Measurements from ENCODE around the gene SLC6A17. TPM values are rescaled to one million over a fixed set of nuclear protein-coding genes. Genes with fewer than 3 reads are reported as not detected.

SLC6A17 gene
- total and polyA plus RNA-seq, 10 donors = under 0.01 to 0.02 TPM; not detected in 8

DNA sequence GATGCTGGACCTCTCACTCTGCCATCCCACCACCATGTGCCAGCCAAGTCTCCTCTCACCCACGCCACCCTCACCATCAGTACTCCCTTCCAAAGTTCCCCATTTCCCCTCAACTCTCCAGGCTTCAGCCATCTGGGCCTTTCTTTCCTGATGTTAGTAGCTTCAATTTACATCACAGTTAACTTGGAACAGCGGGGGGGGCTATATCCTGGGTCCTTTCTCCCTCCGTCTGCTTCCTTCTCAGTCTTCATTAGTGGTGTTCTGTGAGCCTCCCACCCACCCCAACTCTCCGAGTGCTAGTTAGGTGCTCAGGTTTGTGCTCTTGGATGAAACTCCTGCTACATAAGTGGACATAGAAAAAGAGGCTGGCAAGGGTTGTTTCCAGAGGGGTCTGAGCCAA, 91.8 kb downstream of the SLC6A17 start:
- DNase-seq = peak; percentile 16
- intact Hi-C loops (cut with DNase I; ENCODE audit: low total_unique reads) = no loop called here
- Histone ChIP-seq H3K9me3 (no peaks in the 10 kb centered on the region), H3K4me1 (peaks cover 0 to 43% (median 13%) of the 10 kb centered on the region in 6 donors), H3K4me3 (no peak overlapping the region), H3K27ac (no peak overlapping the region), H3K36me3 (no peaks in the 10 kb centered on the region), H3K27me3 (replicated peaks in 1 of 7) (no peaks in the 10 kb centered on the region)
- no peak for TF ChIP-seq POLR2A (IDR thresholded peaks at IDR 0.05)
- TF ChIP-seq POLR2AphosphoS5 (IDR thresholded peaks at IDR 0.05) = no peak
- TF ChIP-seq, protein P1, sequence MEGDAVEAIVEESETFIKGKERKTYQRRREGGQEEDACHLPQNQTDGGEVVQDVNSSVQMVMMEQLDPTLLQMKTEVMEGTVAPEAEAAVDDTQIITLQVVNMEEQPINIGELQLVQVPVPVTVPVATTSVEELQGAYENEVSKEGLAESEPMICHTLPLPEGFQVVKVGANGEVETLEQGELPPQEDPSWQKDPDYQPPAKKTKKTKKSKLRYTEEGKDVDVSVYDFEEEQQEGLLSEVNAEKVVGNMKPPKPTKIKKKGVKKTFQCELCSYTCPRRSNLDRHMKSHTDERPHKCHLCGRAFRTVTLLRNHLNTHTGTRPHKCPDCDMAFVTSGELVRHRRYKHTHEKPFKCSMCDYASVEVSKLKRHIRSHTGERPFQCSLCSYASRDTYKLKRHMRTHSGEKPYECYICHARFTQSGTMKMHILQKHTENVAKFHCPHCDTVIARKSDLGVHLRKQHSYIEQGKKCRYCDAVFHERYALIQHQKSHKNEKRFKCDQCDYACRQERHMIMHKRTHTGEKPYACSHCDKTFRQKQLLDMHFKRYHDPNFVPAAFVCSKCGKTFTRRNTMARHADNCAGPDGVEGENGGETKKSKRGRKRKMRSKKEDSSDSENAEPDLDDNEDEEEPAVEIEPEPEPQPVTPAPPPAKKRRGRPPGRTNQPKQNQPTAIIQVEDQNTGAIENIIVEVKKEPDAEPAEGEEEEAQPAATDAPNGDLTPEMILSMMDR (IDR thresholded peaks at IDR 0.05 in 8 of 11, conservative IDR thresholded peaks at IDR 0.05 in 3 of 11) = no peak
- 86 to 93% (median 89%) methylated on average over 4 of the region's 4 CpGs for WGBS, 5 donors

DNA sequence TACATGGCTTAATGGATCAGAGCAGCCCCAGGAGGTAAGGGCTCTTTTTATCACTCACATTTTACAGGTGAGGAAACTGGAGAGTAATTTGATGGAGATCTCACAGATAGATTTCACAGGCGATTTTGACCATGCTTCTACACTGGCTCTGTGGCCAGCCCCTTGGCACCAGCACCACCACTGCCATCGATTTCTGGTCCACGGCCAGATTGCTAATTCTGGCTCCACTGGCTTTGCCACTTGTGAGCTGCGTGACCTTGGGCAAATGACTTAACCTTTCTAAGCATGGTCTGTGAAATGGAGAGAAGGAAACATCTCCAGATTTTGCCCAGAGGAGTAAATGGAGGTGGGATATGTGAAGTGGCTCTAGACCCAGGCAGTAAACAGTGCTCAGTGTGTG, 92.4 kb downstream of the SLC6A17 start:
- Histone ChIP-seq H3K36me3 (no peaks in the 10 kb centered on the region), H3K4me3 (no peak overlapping the region), H3K4me1 (peaks cover 0 to 43% (median 13%) of the 10 kb centered on the region in 6 donors), H3K9me3 (no peaks in the 10 kb centered on the region), H3K27me3 (replicated peaks in 1 of 7) (no peaks in the 10 kb centered on the region), H3K27ac (no peak overlapping the region)
- WGBS, 5 donors = 79 to 92% (median 89%) methylated on average over 4 of the region's 4 CpGs
- TF ChIP-seq POLR2A (IDR thresholded peaks at IDR 0.05) = no peak
- intact Hi-C loops (cut with DNase I; ENCODE audit: low total_unique reads) = no loop called here
- peak; percentile 23 for DNase-seq

DNA sequence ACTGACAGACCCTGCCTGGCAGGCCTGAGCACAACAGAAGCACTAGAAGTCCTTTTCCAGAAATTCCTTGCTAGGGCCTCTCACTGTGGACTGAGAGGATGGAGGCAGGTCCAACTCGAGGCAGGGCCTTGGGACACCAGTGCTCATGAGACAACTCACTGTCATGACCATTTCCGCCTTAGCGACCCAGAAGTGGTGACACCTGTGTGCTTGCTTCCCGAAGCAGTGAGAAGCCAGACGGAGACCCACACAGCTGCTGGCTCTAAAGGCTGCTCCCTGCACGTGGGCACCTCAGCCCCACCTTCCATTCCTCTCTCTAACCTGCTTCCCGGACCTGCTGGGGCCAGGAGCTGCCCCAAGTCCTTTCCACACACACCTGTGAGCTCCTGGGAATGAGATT, 92.9 kb downstream of the SLC6A17 start:
- no peaks in the 10 kb centered on the region for H3K36me3 ChIP-seq
- peak; percentile 58 for DNase-seq
- WGBS, 5 donors = 61 to 76% (median 67%) methylated on average over 3 to 7 of the region's 7 CpGs
- peaks cover 0 to 43% (median 13%) of the 10 kb centered on the region in 6 donors for H3K4me1 ChIP-seq
- intact Hi-C loops (cut with DNase I; ENCODE audit: low total_unique reads) = no loop called here
- no peaks in the 10 kb centered on the region for H3K9me3 ChIP-seq
- no peak overlapping the region for H3K4me3 ChIP-seq
- H3K27ac ChIP-seq = no peak overlapping the region
- TF ChIP-seq POLR2A (IDR thresholded peaks at IDR 0.05) = no peak
- TF ChIP-seq, protein P1 (IDR thresholded peaks at IDR 0.05 in 8 of 11, conservative IDR thresholded peaks at IDR 0.05 in 3 of 11) = no peak
- H3K27me3 ChIP-seq (replicated peaks in 1 of 7) = no peaks in the 10 kb centered on the region

DNA sequence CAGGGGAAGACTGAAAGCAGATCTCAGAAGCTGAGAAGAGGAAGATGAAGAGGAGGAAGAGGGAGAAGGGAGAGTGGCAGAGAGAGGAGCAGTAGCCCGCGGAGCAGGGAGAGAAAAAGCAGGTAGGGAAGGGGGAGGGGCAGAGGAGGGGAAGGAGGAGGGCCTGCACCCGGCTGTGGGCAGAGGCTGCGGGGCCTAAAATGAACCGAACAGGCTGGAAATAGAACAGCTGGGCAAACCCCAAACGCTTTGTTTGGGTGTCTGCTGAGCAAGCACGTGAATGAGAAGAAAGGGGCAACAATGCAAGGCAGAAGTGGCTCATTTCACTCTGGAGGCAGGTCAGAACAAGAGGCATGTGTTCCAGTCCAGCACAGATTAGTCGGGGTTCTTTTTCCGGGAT, 93.3 kb downstream of the SLC6A17 start:
- Histone ChIP-seq H3K4me1 (peaks cover 0 to 43% (median 13%) of the 10 kb centered on the region in 6 donors), H3K36me3 (no peaks in the 10 kb centered on the region), H3K27me3 (replicated peaks in 1 of 7) (no peaks in the 10 kb centered on the region), H3K4me3 (no peak overlapping the region), H3K9me3 (no peaks in the 10 kb centered on the region), H3K27ac (no peak overlapping the region)
- peak; percentile 57 for DNase-seq
- WGBS, 5 donors = 12 to 45% (median 23%) methylated on average over 8 to 9 of the region's 9 CpGs
- intact Hi-C loops (cut with DNase I; ENCODE audit: low total_unique reads) = no loop called here
- TF ChIP-seq POLR2AphosphoS5 (IDR thresholded peaks at IDR 0.05) = no peak
- no peak for TF ChIP-seq POLR2A (IDR thresholded peaks at IDR 0.05)
- TF ChIP-seq, protein P1 (IDR thresholded peaks at IDR 0.05 in 8 of 11, conservative IDR thresholded peaks at IDR 0.05 in 3 of 11) = no peak
